K562 (cell line): ENCODE data around the gene TAF8. TPM values are rescaled to one million over a fixed set of nuclear protein-coding genes. Genes with fewer than 3 reads are reported as not detected.
A peak's percentile ranks its signal among the peaks of the same experiment; 100 is the strongest.

Experiments
- BMI1 ChIP-seq: fragments of 150-350 bp; IDR thresholded peaks from 2 replicates; pipeline ENCODE4 v1.6.1; 2014; ENCODE audit warnings: low read length
- CHD2 ChIP-seq: IDR thresholded peaks from 2 replicates; pipeline ENCODE4 v1.6.1; 2011; ENCODE audit warnings: low read depth, low read length
- EP400 ChIP-seq: fragments of 450-650 bp; IDR thresholded peaks from 2 replicates; pipeline ENCODE4 v1.6.1; 2017; ENCODE audit warnings: antibody characterized with exemption, mild to moderate bottlenecking, moderate library complexity
- HNRNPH1 ChIP-seq: fragments of 200-400 bp; formaldehyde crosslinking; optimal IDR thresholded peaks from 2 replicates; pipeline ENCODE3; 2017; ENCODE audit warnings: low read depth, mild to moderate bottlenecking, low read length, moderate library complexity
- JUNB ChIP-seq: fragments of 450-650 bp; formaldehyde crosslinking; conservative IDR thresholded peaks from 2 replicates; pipeline ENCODE4 v1.4.0; 2020; ENCODE audit warnings: mild to moderate bottlenecking
- MCM7 ChIP-seq, 2 experiments: fragments of 450-650 bp; IDR thresholded peaks; 2 replicates each; pipeline ENCODE4 v1.6.1; 2016 to 2018
- NCOA2 ChIP-seq, 2 experiments: fragments of 450-650 bp; IDR thresholded peaks; 2 replicates each; pipeline ENCODE4 v1.6.1; 2018; ENCODE audit warnings: mild to moderate bottlenecking in 2 of 2, moderate library complexity in 1 of 2; ENCODE audit not compliant: partially characterized antibody in 2 of 2
- NFE2 ChIP-seq: IDR thresholded peaks from 2 replicates; pipeline ENCODE4 v1.6.1; 2014; ENCODE audit warnings: antibody characterized with exemption, low read depth
- NFE2L1 ChIP-seq: fragments of 450-650 bp; IDR thresholded peaks from 2 replicates; pipeline ENCODE4 v1.6.1; 2016; ENCODE audit warnings: missing genetic modification characterization, low read depth, mild to moderate bottlenecking, missing compliant biosample characterization, moderate library complexity, borderline replicate concordance
- PPARD ChIP-seq: fragments of 250-450 bp; sonication (Bioruptor Pico); IDR thresholded peaks from 2 replicates; pipeline ENCODE4 v1.8.0; 2022; ENCODE audit warnings: inconsistent platforms, mild to moderate bottlenecking, moderate library complexity
- RBFOX2 ChIP-seq: fragments of 200-400 bp; formaldehyde crosslinking; IDR thresholded peaks from 2 replicates; pipeline ENCODE4 v1.6.1; 2017; ENCODE audit warnings: low read depth, mild to moderate bottlenecking, low read length, moderate library complexity
- RBM22 ChIP-seq: fragments of 200-400 bp; formaldehyde crosslinking; IDR thresholded peaks from 2 replicates; pipeline ENCODE4 v1.6.1; 2018; ENCODE audit warnings: low read length, low read depth; ENCODE audit not compliant: poor library complexity, severe bottlenecking
- RFX7 ChIP-seq: fragments of 250-450 bp; sonication (Bioruptor Pico); IDR thresholded peaks from 2 replicates; pipeline ENCODE4 v1.5.1; 2021; ENCODE audit warnings: mild to moderate bottlenecking
- STAT5A ChIP-seq: IDR thresholded peaks from 2 replicates; pipeline ENCODE4 v1.6.1; 2012; ENCODE audit warnings: low read length, inconsistent platforms, borderline replicate concordance
- TEAD2 ChIP-seq: fragments of 450-650 bp; IDR thresholded peaks from 2 replicates; pipeline ENCODE4 v1.6.1; 2016; ENCODE audit warnings: missing genetic modification characterization, control low read depth, missing compliant biosample characterization
- TRIM28 ChIP-seq: fragments of 450-650 bp; IDR thresholded peaks from 2 replicates; pipeline ENCODE4 v1.6.1; 2017
- ZBTB17 ChIP-seq: fragments of 450-650 bp; formaldehyde crosslinking; IDR thresholded peaks from 2 replicates; pipeline ENCODE4 v1.4.0; 2020; ENCODE audit warnings: mild to moderate bottlenecking
- ZNF239 ChIP-seq: fragments of 250-450 bp; sonication (Bioruptor Pico); IDR thresholded peaks from 2 replicates; pipeline ENCODE4 v1.4.0; 2020; ENCODE audit warnings: mild to moderate bottlenecking
- ZNF263 ChIP-seq: sonication (generic); formaldehyde crosslinking; IDR thresholded peaks from 2 replicates; pipeline ENCODE4 v1.8.0; 2022; ENCODE audit warnings: mild to moderate bottlenecking, missing genetic modification reagents, borderline replicate concordance
- ZNF57 ChIP-seq: fragments of 450-650 bp; formaldehyde crosslinking; IDR thresholded peaks from 2 replicates; pipeline ENCODE4 v1.4.0; 2020; ENCODE audit warnings: mild to moderate bottlenecking, moderate library complexity
- polyA plus RNA-seq, 8 experiments: library from polyadenylated mRNA; depleted of rRNA in 4 of 8; stranded (reverse) in 5 of 8; unstranded in 3 of 8; fragments of >200 nt; fragmentation: Nextera tagmentation in 2 of 8; fragmentation: Illumina TruSeq in 1 of 8; extraction: Ambion mirVana in 2 of 8; extraction: Trizol in 1 of 8; gene quantifications; 2 replicates each; pipeline versions ENCODE4 v1.2.1 to v1.2.3, GENCODE V29; 2011 to 2014; ENCODE audit warnings: inconsistent platforms in 1 of 8, missing spikeins in 1 of 8
- total RNA-seq, 7 experiments: library from RNA; depleted of rRNA in 6 of 7; stranded (reverse); fragments of >200 nt in 6 of 7; fragmentation: Illumina TruSeq in 2 of 7; extraction: Trizol in 2 of 7; gene quantifications; 2 replicates each; pipeline versions ENCODE4 v1.2.1 to v1.2.3, GENCODE V29; 2011 to 2021; ENCODE audit warnings: low replicate concordance in 1 of 7
- TF ChIP-seq, protein P1 (sequence below): fragments of 450-650 bp; IDR thresholded peaks from 2 replicates; pipeline ENCODE4 v1.7.1; 2018; ENCODE audit warnings: mild to moderate bottlenecking, low read depth; ENCODE audit not compliant: partially characterized antibody
- TF ChIP-seq, protein P2 (sequence below), 2 experiments: fragments of 200-800 bp in 1 of 2; sonication (Bioruptor generic) in 1 of 2; sonication (generic) in 1 of 2; formaldehyde crosslinking in 1 of 2; IDR thresholded peaks in 1 of 2; conservative IDR thresholded peaks in 1 of 2; 2 replicates each; pipeline versions ENCODE4 v1.5.0 to v1.6.1; 2016 to 2020; ENCODE audit warnings: missing compliant biosample characterization in 1 of 2, missing genetic modification characterization in 1 of 2, missing genetic modification reagents in 1 of 2
- TF ChIP-seq, protein P3 (sequence below): IDR thresholded peaks from 3 replicates; pipeline ENCODE4 v1.6.1; 2011; ENCODE audit warnings: borderline replicate concordance, mild to moderate bottlenecking; ENCODE audit not compliant: insufficient read length, insufficient read depth
- TF ChIP-seq, protein P4 (sequence below): fragments of 250-450 bp; sonication (Bioruptor Pico); IDR thresholded peaks from 2 replicates; pipeline ENCODE4 v1.9.0; 2021; ENCODE audit warnings: mild to moderate bottlenecking

The TAF8 gene
- total and polyA plus RNA-seq, 9 of the 15 experiments (the other 6 are each of a cell fraction or from before 2014, with no cell fraction given): 29.4 to 84.0 (median 52.6) TPM

DNA sequence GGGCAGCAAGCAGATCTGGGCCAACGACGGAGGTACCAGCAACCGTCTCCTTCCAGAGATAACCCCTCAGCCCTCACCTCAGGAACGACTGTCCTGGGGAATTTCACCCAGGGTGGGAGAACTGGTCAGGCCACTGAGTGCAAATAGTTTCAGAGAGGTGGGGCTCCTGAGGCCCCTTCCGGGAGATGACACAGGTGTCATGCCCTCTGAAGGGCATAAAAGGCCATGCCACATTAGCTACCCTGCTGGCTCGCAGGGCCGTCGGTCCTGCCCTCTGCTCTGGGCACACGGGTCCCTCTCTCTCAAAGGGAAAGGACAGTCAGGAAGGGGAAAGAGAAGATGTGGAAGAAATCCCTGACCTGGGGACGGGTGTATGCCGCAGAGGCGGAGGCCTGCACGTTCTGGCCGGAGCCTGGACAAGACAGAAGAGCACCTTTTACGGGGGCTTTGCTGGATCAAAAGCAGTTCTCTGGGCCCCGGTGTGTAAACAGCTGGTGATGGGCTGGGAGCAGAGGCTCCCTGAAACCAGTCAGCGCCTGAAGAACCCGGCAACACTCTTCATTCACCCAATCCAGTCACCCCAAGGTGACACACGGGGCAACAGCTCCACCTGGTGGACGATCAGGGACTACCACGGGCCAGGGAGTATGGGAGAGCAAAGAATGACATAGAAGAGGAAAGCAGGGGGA, 6.4 kb upstream of the TAF8 start (continued):
- no peak for TF ChIP-seq RBM22
- TF ChIP-seq NFE2L1 (tag): no peak
- TF ChIP-seq ZNF239 (CRISPR knock-in tag): no peak
- TF ChIP-seq, protein P1, sequence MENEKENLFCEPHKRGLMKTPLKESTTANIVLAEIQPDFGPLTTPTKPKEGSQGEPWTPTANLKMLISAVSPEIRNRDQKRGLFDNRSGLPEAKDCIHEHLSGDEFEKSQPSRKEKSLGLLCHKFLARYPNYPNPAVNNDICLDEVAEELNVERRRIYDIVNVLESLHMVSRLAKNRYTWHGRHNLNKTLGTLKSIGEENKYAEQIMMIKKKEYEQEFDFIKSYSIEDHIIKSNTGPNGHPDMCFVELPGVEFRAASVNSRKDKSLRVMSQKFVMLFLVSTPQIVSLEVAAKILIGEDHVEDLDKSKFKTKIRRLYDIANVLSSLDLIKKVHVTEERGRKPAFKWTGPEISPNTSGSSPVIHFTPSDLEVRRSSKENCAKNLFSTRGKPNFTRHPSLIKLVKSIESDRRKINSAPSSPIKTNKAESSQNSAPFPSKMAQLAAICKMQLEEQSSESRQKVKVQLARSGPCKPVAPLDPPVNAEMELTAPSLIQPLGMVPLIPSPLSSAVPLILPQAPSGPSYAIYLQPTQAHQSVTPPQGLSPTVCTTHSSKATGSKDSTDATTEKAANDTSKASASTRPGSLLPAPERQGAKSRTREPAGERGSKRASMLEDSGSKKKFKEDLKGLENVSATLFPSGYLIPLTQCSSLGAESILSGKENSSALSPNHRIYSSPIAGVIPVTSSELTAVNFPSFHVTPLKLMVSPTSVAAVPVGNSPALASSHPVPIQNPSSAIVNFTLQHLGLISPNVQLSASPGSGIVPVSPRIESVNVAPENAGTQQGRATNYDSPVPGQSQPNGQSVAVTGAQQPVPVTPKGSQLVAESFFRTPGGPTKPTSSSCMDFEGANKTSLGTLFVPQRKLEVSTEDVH: no peak
- TF ChIP-seq, protein P2, sequence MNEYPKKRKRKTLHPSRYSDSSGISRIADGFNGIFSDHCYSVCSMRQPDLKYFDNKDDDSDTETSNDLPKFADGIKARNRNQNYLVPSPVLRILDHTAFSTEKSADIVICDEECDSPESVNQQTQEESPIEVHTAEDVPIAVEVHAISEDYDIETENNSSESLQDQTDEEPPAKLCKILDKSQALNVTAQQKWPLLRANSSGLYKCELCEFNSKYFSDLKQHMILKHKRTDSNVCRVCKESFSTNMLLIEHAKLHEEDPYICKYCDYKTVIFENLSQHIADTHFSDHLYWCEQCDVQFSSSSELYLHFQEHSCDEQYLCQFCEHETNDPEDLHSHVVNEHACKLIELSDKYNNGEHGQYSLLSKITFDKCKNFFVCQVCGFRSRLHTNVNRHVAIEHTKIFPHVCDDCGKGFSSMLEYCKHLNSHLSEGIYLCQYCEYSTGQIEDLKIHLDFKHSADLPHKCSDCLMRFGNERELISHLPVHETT (CRISPR knock-in tag; conservative IDR thresholded peaks at IDR 0.05 in 1 of 2, IDR thresholded peaks at IDR 0.05 in 1 of 2): no peak
- TF ChIP-seq ZNF57: no peak
- no peak for TF ChIP-seq RBFOX2
- no peak for TF ChIP-seq HNRNPH1
- no peak for TF ChIP-seq NFE2
- TF ChIP-seq, protein P3, sequence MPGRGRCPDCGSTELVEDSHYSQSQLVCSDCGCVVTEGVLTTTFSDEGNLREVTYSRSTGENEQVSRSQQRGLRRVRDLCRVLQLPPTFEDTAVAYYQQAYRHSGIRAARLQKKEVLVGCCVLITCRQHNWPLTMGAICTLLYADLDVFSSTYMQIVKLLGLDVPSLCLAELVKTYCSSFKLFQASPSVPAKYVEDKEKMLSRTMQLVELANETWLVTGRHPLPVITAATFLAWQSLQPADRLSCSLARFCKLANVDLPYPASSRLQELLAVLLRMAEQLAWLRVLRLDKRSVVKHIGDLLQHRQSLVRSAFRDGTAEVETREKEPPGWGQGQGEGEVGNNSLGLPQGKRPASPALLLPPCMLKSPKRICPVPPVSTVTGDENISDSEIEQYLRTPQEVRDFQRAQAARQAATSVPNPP: no peak
- no peak for TF ChIP-seq BMI1
- TF ChIP-seq ZNF263 (CRISPR knock-in tag): 0 out of 2 replicates have a peak, but pooled peaks have one; percentile 27
- no peak for TF ChIP-seq TEAD2
- TF ChIP-seq, protein P4, sequence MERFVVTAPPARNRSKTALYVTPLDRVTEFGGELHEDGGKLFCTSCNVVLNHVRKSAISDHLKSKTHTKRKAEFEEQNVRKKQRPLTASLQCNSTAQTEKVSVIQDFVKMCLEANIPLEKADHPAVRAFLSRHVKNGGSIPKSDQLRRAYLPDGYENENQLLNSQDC: peak; percentile 45; the same call in 1 of the 2 replicates
- TF ChIP-seq CHD2: no peak
- no peak for TF ChIP-seq ZBTB17 (CRISPR knock-in tag)
- TF ChIP-seq MCM7 (IDR thresholded peaks at IDR 0.05): no peak
- TF ChIP-seq RFX7: no peak
- TF ChIP-seq NCOA2 (IDR thresholded peaks at IDR 0.05; ENCODE audit: partially characterized antibody in 2 of 2): no peak
- no peak; the same call in 1 of the 2 replicates for TF ChIP-seq STAT5A
- no peak for TF ChIP-seq JUNB (CRISPR knock-in tag)
- TF ChIP-seq EP400: peak; percentile 50; the same call in 1 of the 2 replicates
- TF ChIP-seq PPARD: no peak
- no peak for TF ChIP-seq TRIM28
